ENCODE measurements around the gene KCNK2.

KCNK2 gene

DNA sequence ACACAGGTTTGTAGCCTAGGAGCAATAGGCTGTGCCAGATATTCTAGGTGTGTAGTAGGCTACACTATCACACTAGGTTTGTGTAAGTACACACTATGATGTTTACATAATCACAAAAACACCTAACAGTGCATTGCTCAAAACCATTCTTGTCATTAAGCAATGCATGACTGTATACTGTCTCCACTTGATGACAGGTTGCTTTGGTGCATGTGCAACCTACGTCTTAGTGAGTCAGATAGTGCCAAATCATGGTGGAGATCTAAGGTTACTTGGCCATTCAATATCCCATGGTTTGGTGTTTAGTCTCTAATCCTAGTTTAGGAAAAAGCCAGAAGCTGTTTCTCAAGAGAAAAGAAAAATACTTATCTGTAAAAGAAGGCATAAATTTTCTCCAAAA lies 181.1 kb downstream of the KCNK2 start:
- DNase-seq: no peak

DNA sequence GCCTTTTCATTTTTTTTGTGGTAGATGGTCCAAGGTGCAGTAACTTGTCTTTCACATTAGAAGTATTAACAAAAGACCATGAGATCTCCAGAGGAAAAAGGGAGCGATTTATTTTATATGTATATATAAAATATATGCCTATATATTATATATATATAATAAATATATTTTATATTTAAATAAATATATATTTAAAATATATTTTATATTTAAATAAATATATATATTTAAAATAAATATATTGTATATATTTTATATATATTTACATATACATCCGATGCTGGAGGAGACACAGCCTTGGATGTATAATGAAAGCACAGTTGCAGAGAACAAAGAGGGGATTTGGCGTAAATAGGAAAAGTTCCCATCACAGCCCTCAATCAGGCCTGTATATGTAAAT lies 182.1 kb downstream of the KCNK2 start:
- DNase-seq: no peak

DNA sequence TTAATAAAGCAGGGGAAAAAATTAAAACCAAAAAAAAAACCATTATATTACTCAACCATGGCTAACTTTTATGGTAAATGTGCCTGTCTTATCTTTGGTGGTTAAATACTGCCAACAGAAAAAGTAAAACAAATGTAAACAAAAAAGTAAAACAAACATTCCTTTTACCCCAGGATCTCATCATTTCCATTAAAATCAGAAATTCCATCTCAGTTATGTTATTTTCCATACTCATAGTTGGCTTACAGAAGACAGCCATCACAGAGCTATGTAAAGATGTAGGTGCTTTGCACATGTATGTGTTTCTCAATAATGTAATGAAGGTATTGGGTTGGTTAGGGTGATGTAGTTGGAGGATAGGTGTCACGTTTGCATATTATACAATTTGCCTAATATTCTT lies 185.0 kb downstream of the KCNK2 start:
- DNase-seq: no peak

DNA sequence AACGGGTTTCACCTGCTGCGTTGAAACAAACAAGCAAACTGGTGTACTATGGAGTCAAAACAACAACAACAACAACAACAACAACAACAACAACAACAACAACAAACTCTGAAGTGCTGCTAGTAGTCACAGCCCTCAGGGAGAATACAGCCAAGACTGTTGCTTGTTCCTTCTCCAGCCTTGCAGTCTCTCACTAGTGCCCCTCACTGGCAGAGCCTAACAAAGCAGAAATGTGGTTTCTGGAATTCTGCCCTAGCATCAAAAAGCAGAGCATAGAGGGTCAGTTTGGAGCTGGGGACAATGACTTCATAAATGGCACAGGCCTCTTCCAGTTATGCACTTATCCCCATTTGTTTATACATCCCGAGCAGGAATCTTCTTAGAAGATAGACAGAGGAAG lies 187.4 kb downstream of the KCNK2 start:
- no peak for DNase-seq

DNA sequence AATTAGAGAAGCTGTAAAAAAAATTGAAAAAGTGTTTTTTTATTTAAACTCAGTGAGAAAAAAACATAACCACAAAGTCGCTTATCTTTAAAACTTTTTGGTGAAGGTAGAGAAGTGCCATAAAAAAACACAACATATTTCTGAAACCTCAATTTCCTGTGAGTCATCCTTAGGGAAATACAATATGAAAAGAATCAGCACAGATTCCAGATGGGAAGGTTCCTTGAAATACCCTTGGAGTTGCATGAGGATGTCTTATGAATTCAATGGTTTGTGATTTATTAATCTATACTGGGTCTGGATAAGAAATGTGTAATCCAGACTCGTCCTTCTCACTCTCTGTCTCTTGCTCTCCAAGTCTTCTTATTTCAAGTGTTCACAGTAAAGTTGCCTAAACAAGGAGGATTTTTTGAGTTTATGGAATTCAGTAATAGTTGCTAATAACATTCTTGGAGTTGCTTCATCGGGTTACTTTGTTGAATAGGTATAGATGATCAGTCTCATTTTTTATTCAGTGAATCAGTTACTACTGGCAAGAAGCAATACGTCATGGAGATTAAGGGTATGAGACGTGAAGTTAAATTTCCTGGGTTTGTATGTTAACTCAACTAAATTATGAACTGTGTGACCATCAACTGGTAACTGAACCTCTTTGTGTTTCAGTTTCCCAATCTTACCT lies 191.4 kb downstream of the KCNK2 start:
- DNase-seq: no peak

DNA sequence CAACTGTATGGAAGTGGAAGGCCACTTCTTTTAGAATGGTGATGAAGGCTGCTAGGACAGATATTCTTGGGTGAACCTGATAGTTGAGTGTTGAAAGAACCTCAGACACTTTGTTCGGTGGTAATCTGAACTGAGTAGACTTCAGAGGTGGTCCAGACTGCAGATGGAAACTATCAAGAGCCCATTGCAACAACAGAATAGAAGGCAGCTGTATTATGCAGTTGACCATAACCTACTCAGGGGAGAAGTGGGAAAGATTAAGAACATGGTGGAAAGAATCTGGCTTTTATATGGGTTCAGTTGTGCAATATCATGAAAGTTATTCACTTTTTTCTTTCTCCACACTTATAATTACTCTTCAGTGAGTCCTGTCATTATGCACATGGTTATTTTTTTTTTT lies 194.0 kb downstream of the KCNK2 start:
- no peak for DNase-seq

DNA sequence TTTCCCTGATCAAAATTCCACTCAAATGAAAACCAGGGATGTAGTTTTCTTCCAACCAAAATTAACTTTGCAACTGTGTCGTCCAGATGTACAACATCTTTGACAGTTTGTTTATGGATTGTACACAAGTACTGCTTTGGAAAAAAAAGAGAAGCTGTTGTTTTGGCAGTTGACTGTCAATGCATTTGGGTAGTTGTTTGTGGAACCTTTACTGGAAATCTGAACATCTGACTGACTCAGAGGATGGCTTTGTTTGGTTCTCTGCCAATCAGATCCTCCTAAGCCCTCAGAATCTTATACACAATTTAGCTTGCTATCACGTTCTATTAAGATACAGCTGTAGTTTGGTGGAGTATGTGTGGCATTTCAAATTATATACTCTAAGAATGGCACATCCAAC lies 195.0 kb downstream of the KCNK2 start:
- DNase-seq: no peak

DNA sequence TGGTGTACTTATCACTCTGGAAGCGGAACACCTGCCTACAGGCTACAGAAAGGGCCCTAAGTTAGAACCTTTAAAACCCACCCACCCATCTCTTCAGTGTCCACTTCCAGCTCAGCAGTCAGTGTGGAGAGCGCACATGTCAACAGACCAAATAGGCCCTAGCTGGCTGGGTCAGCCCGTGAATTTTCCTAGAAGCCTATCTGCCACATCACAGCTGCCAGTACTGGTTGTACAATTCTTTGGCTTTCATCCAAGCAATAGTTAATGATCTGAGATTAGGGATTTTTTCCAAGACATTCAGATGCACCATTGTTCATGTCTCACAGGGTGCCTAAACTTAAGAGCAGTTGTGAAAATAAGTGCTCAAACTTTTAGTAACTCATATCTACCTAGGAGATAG lies 197.1 kb downstream of the KCNK2 start:
- DNase-seq: no peak

DNA sequence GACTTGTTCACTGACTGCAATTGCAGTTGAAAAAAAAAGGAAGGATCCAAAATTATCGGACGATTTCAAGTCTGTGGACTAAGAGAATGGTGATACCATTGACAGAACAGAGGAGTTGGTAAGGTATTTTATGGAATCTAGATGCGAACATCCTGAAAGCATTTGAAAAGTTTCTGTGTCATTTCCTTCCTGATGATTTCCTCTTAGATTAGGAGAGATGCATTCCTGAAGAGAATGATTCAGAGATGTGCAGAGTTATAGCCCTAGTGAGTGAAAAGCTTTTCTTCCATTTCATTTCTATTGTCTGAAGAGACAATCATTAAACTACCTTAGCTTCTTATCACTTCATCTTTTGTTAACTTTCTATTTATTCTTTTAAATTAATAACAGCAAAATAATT lies 200.0 kb downstream of the KCNK2 start:
- DNase-seq: no peak

DNA sequence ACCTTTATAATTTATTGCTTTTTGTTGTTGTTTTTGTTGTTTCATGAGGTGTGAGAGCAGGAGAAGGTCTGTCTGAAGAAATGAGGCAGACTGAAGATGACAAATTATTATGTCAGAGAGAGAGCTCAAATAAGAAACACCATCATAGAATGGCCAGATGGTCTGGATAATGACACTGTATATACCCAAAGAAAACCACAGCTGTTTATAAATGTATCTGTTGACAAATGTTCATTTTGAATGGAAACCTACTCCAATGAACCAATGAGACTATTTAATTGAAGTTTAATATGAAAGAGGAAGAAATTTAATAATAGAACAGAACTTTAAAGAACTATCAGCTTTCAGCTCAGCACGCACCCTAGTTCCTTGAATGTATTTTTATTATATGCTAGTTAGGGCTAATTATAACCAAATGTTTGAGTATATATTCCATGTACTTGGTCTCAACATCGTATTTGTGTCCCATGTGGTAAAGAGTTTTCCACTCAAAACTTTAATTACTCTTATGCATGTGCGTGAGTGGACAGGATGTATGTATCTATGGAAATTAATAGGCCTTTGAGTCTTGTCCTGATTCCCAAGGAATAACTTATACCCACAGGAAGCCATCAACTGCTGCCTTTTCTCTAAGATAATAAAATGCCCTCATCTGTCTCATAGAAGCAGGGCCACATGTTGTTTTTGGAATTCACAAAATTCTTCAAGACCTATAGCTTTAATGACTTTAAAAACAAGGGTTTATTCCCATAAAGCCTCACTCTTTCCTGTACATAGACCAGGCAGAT lies 202.7 kb downstream of the KCNK2 start:
- no peak for DNase-seq

All from CD4-positive, alpha-beta T cell treated with Interleukin-4 for 4 hours (primary cell).